ENCODE measurements around the gene SLC9B2.

SLC9B2 gene

GRCh38 chr4:103076747-103077347 is at the start of gene SLC9B2:
SLC9B2 (minus strand) TSS chr4:103076761; CDS start chr4:103067550, 9,211 bp downstream.
- DNase-seq (ENCODE audit: low spot score), result no peak

- DNase-seq (ENCODE audit: low spot score), result no peak
These were observed 49.6 kb upstream of the SLC9B2 start for GRCh38 chr4:103126126-103126525.

- no peak for DNase-seq (ENCODE audit: low spot score)
These were observed 46.6 kb upstream of the SLC9B2 start for GRCh38 chr4:103123114-103123513.

GRCh38 chr4:103118166-103118565 is 41.6 kb upstream of the SLC9B2 start:
- DNase-seq (ENCODE audit: low spot score), result no peak

- DNase-seq (ENCODE audit: low spot score), result no peak
These were observed 35.0 kb upstream of the SLC9B2 start for GRCh38 chr4:103111598-103111997.

GRCh38 chr4:103108542-103108941 is 32.0 kb upstream of the SLC9B2 start:
- DNase-seq (ENCODE audit: low spot score), result no peak

- DNase-seq (ENCODE audit: low spot score), result no peak
These were observed 29.2 kb upstream of the SLC9B2 start for GRCh38 chr4:103105558-103106356.

GRCh38 chr4:103104886-103105285 is 28.3 kb upstream of the SLC9B2 start:
- DNase-seq (ENCODE audit: low spot score), result no peak

- no peak for DNase-seq (ENCODE audit: low spot score)
These were observed 24.1 kb upstream of the SLC9B2 start for GRCh38 chr4:103100691-103101090.

GRCh38 chr4:103099691-103100392 is 23.3 kb upstream of the SLC9B2 start, which contains the start of gene BDH2:
BDH2 (minus strand) TSS chr4:103099834; CDS start chr4:103096254, 3,580 bp downstream.
- no peak for DNase-seq (ENCODE audit: low spot score)

- no peak for DNase-seq (ENCODE audit: low spot score)
These were observed 22.3 kb upstream of the SLC9B2 start for GRCh38 chr4:103098756-103099440.

GRCh38 chr4:103098341-103098740 is 21.8 kb upstream of the SLC9B2 start:
- DNase-seq (ENCODE audit: low spot score), result no peak

- no peak for DNase-seq (ENCODE audit: low spot score)
These were observed 20.6 kb upstream of the SLC9B2 start for GRCh38 chr4:103097112-103097511.

- DNase-seq (ENCODE audit: low spot score), result no peak
These were observed 18.5 kb upstream of the SLC9B2 start for GRCh38 chr4:103095080-103095479.

GRCh38 chr4:103092245-103092644 is 15.7 kb upstream of the SLC9B2 start:
- DNase-seq (ENCODE audit: low spot score), result no peak

- no peak for DNase-seq (ENCODE audit: low spot score)
These were observed 15.2 kb upstream of the SLC9B2 start for GRCh38 chr4:103091601-103092223.

- DNase-seq (ENCODE audit: low spot score), result no peak
These were observed 12.9 kb upstream of the SLC9B2 start for GRCh38 chr4:103089481-103089880.

- no peak for DNase-seq (ENCODE audit: low spot score)
These were observed 10.0 kb upstream of the SLC9B2 start for GRCh38 chr4:103086551-103086950.

GRCh38 chr4:103085555-103086196 is 9.1 kb upstream of the SLC9B2 start:
- DNase-seq (ENCODE audit: low spot score), result no peak

- DNase-seq (ENCODE audit: low spot score), result no peak
These were observed 3.1 kb upstream of the SLC9B2 start for GRCh38 chr4:103079621-103080020.
